Measurements from ENCODE around the gene TTC19.

GRCh38 chr17:15978606-15979005, 21.0 kb upstream of the TTC19 start:
- TF ChIP-seq CTCF (IDR thresholded peaks at IDR 0.05) (no peak), POLR2A (IDR thresholded peaks at IDR 0.05) (no peak)
